ENCODE data around the gene GKN2.
"Not testable (repeated sequence)": the region's sequence is repeated elsewhere in the genome, so short reads cannot be mapped to it uniquely, and the experiment has no call there.

GKN2 gene

GRCh38 chr2:68918497-68918896 is 34.2 kb downstream of the GKN2 start:
- DNase-seq (ENCODE audit: low spot score) = no peak

- no peak for DNase-seq (ENCODE audit: low spot score)
Observed at GRCh38 chr2:68917034-68917718, 35.5 kb downstream of the GKN2 start.

GRCh38 chr2:68916226-68916625 is 36.5 kb downstream of the GKN2 start:
- no peak for DNase-seq (ENCODE audit: low spot score)

GRCh38 chr2:68915393-68915792 is 37.3 kb downstream of the GKN2 start:
- DNase-seq (ENCODE audit: low spot score) = no peak

- DNase-seq (ENCODE audit: low spot score) = no peak
Observed at GRCh38 chr2:68913359-68913758, 39.3 kb downstream of the GKN2 start.

GRCh38 chr2:68912732-68913131 is 40.0 kb downstream of the GKN2 start:
- no peak for DNase-seq (ENCODE audit: low spot score)

GRCh38 chr2:68912111-68912510 is 40.6 kb downstream of the GKN2 start:
- no peak for DNase-seq (ENCODE audit: low spot score)

- DNase-seq (ENCODE audit: low spot score) = no peak
Observed at GRCh38 chr2:68911709-68912108, 41.0 kb downstream of the GKN2 start.

- no peak for DNase-seq (ENCODE audit: low spot score)
Observed at GRCh38 chr2:68911246-68911645, 41.4 kb downstream of the GKN2 start.

GRCh38 chr2:68909793-68910674 is 42.7 kb downstream of the GKN2 start:
- DNase-seq (ENCODE audit: low spot score) = peak; percentile 71

- DNase-seq (ENCODE audit: low spot score) = peak; percentile 98
Observed at GRCh38 chr2:68908392-68908970, 44.2 kb downstream of the GKN2 start.

GRCh38 chr2:68907920-68908253 is 44.8 kb downstream of the GKN2 start:
- no peak for DNase-seq (ENCODE audit: low spot score)

GRCh38 chr2:68907232-68907919 is 45.3 kb downstream of the GKN2 start:
- peak; percentile 43 for DNase-seq (ENCODE audit: low spot score)

- DNase-seq (ENCODE audit: low spot score) = no peak
Observed at GRCh38 chr2:68906716-68907115, 46.0 kb downstream of the GKN2 start.

GRCh38 chr2:68905116-68905515 is 47.6 kb downstream of the GKN2 start:
- no peak for DNase-seq (ENCODE audit: low spot score)

- no peak for DNase-seq (ENCODE audit: low spot score)
Observed at GRCh38 chr2:68901561-68901960, 51.1 kb downstream of the GKN2 start.

GRCh38 chr2:68901199-68901514 is 51.5 kb downstream of the GKN2 start:
- no peak for DNase-seq (ENCODE audit: low spot score)

- DNase-seq (ENCODE audit: low spot score) = no peak
Observed at GRCh38 chr2:68900496-68901198, 52.0 kb downstream of the GKN2 start.

GRCh38 chr2:68895981-68896380 is 56.7 kb downstream of the GKN2 start:
- not testable (repeated sequence) for DNase-seq (ENCODE audit: low spot score)
